Measurements from ENCODE around the gene CNKSR2.

DNA sequence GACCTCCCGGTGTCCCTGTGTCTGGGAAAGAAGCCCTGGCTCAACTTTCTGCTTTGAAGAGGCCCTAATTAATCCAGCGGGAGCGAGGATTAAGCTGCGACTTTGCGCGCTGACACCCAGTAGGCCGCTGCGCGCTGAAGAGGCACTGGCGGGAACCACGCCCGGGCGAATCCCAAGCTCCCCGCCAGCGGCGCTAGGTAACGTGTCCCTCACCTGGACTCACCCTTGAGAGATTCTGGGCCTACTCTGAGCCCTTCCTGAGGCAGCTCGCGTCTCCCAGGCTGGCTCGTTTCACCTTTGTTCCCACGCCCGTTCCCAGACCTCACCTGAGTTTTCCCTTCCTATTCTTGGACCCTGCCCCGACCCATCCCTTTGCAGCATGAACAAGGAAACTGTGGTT is 284.5 kb downstream of the CNKSR2 start:
- TF ChIP-seq, protein P1, sequence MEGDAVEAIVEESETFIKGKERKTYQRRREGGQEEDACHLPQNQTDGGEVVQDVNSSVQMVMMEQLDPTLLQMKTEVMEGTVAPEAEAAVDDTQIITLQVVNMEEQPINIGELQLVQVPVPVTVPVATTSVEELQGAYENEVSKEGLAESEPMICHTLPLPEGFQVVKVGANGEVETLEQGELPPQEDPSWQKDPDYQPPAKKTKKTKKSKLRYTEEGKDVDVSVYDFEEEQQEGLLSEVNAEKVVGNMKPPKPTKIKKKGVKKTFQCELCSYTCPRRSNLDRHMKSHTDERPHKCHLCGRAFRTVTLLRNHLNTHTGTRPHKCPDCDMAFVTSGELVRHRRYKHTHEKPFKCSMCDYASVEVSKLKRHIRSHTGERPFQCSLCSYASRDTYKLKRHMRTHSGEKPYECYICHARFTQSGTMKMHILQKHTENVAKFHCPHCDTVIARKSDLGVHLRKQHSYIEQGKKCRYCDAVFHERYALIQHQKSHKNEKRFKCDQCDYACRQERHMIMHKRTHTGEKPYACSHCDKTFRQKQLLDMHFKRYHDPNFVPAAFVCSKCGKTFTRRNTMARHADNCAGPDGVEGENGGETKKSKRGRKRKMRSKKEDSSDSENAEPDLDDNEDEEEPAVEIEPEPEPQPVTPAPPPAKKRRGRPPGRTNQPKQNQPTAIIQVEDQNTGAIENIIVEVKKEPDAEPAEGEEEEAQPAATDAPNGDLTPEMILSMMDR (IDR thresholded peaks at IDR 0.05; ENCODE audit: poor library complexity), result no peak
- TF ChIP-seq EZH2 (IDR thresholded peaks at IDR 0.05; ENCODE audit: borderline replicate concordance), result no peak

Data from hepatocyte (in vitro differentiated cells).